Activated B cell treated with CpG ODN at 0.5 μM for 24 hours (primary cell): ENCODE data around the gene DMRTC1. TPM values are rescaled to one million over a fixed set of nuclear protein-coding genes. Genes with fewer than 3 reads are reported as not detected.
"Not testable (repeated sequence)": the region's sequence is repeated elsewhere in the genome, so short reads cannot be mapped to it uniquely, and the experiment has no call there.

ENCODE experiments used
- ATAC-seq: fragments of 200-7000 bp; cut with Tn5 transposase; one replicate; pipeline ENCODE4 v1.10.0; 2021; ENCODE audit warnings: low read depth, mild to moderate bottlenecking, moderate library complexity
- CTCF ChIA-PET: fragments of 350-600 bp; sonication (Branson Sonifier 250); formaldehyde crosslinking; loops from one replicate; lab custom pipeline; 2021; ENCODE audit warnings: antibody characterized with exemption; lab: Charles Lee
- POLR2A ChIA-PET: fragments of 350-600 bp; sonication (Branson Sonifier 250); formaldehyde crosslinking; loops from one replicate; lab custom pipeline; 2021; ENCODE audit warnings: antibody characterized with exemption; lab: Charles Lee
- DNase-seq: peaks from one replicate; pipeline ENCODE4 v3.0.0; 2022
- H3K27ac Mint-ChIP-seq: one replicate; pipeline ENCODE4 v1.8.0; 2020; ENCODE audit warnings: mixed read lengths
- H3K27me3 Mint-ChIP-seq: one replicate; pipeline ENCODE4 v1.8.0; 2021; ENCODE audit warnings: mixed read lengths
- H3K36me3 Mint-ChIP-seq: one replicate; pipeline ENCODE4 v1.8.0; 2021; ENCODE audit warnings: low read depth, mixed read lengths
- H3K4me1 Mint-ChIP-seq: one replicate; pipeline ENCODE4 v1.8.0; 2021; ENCODE audit warnings: mixed read lengths
- H3K4me3 Mint-ChIP-seq: one replicate; pipeline ENCODE4 v1.8.0; 2020; ENCODE audit warnings: mild to moderate bottlenecking, mixed read lengths
- H3K9me3 Mint-ChIP-seq: one replicate; pipeline ENCODE4 v1.8.0; 2020; ENCODE audit warnings: mixed read lengths
- intact Hi-C: fragments of 100-400 bp; cut with micrococcal nuclease; formaldehyde crosslinking; loops from one replicate; pipeline ENCODE4 v1.15.1; 2024
- total RNA-seq: library from RNA; stranded (reverse); gene quantifications from 2 replicates; pipeline ENCODE4 v1.2.3, GENCODE V29; 2022

DMRTC1 gene
- total RNA-seq, result 0.27 and 0.71 TPM in 2 replicates

- H3K27me3 Mint-ChIP-seq, intact Hi-C loops, H3K9me3 Mint-ChIP-seq, H3K4me1 Mint-ChIP-seq, H3K27ac Mint-ChIP-seq, H3K36me3 Mint-ChIP-seq, H3K4me3 Mint-ChIP-seq, DNase-seq, POLR2A ChIA-PET, CTCF ChIA-PET: not testable (repeated sequence)
- ATAC-seq, result peak; percentile 88
These were observed at the start of gene DMRTC1 for GRCh38 chrX:72943819-72944169. DMRTC1 (minus strand) TSS chrX:72943837; CDS start chrX:72875694, 68,143 bp downstream.

DNA sequence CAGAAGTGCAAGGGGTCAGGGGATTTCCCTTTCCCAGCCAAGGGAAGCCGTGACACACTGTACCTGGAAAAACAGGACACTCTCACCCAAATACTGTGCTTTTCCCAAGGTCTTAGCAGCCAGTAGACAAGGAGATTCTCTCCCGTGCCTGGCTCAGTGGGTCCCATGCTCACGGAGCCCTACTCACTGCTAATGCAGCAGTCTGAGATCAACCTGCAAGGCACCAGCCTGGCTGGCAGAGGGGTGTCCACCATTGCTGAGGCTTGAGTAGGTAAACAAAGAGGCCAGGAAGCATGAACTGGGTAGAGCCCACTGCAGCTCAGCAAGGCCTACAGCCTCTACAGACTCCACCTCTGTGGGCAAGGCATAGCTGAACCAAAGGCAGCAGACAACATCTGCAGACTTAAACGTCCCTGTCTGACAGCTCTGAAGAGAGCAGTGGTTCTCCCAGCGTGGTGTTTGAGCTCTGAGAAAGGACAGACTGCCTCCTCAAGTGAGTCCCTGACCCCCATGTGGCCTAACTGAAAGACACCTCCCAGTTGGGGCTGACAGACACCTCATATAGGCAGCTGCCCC lies 37.3 kb upstream of the DMRTC1 start:
- DNase-seq, H3K27me3 Mint-ChIP-seq, CTCF ChIA-PET, H3K4me3 Mint-ChIP-seq, H3K4me1 Mint-ChIP-seq, ATAC-seq, POLR2A ChIA-PET, H3K36me3 Mint-ChIP-seq, intact Hi-C loops, H3K9me3 Mint-ChIP-seq, H3K27ac Mint-ChIP-seq: not testable (repeated sequence)

DNA sequence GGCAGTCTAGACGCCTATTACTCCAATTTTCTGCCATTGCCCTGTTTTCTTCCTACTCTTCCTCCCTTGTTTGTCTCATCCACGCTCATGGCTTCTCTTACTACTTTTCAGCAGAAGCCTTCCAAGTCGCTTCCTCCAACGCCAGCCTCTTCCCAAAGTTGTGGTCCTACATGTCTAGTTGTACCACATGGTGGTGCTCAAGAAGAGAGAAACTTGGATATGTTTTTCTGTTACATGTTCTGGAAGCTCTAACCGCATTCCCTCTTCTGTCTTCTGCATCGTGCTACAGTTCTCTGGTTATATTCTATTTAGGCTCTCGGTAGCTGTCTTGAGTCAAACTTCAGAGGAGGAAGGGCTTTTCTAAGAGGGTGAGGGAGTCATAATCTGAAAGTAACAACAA lies 31.2 kb upstream of the DMRTC1 start:
- H3K4me1 Mint-ChIP-seq, ATAC-seq, DNase-seq, CTCF ChIA-PET, intact Hi-C loops, H3K36me3 Mint-ChIP-seq, H3K27me3 Mint-ChIP-seq, H3K27ac Mint-ChIP-seq, POLR2A ChIA-PET, H3K4me3 Mint-ChIP-seq, H3K9me3 Mint-ChIP-seq: not testable (repeated sequence)

DNA sequence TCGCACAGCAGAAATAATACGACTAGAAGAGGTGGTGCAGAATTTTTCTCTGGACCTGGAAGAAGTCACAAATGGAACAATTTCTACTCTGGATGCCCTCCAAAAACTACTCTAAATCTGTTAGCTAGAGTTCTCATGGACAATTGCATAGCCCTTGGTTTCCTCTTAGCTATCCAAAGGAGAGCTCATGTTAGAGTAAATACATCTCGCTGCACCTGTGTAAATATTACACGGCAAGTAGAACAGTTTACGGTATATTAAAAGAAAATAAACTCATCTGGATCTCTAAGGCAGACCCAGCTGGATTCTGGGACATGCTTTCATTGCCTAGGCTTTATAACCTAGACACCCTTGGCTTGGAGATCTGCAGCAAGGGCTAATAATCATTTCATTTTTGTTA lies 28.2 kb upstream of the DMRTC1 start:
- CTCF ChIA-PET, H3K36me3 Mint-ChIP-seq, H3K27me3 Mint-ChIP-seq, ATAC-seq, H3K4me3 Mint-ChIP-seq, H3K9me3 Mint-ChIP-seq, DNase-seq, H3K27ac Mint-ChIP-seq, POLR2A ChIA-PET, intact Hi-C loops, H3K4me1 Mint-ChIP-seq: not testable (repeated sequence)

DNA sequence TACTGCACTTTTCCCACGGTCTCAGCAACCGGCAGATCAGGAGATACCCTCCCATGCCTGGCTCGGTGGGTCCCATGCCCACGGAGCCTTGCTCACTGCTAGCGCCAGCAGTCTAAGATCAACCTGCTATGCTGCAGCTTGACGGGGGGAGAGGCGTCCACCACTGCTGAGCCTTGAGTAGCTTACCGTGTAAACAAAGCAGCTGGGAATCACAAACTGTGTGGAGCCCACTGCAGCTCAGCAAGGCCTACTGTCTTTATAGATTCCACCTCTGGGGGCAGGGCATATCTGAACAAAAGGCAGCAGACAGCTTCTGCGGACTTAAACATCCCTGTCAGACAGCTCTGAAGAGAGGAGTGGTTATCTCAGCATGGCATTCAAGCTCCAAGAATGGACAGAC lies 16.3 kb upstream of the DMRTC1 start:
- DNase-seq, H3K4me1 Mint-ChIP-seq, H3K27me3 Mint-ChIP-seq, CTCF ChIA-PET, H3K4me3 Mint-ChIP-seq, H3K36me3 Mint-ChIP-seq, H3K9me3 Mint-ChIP-seq, intact Hi-C loops, ATAC-seq, POLR2A ChIA-PET, H3K27ac Mint-ChIP-seq: not testable (repeated sequence)

DNA sequence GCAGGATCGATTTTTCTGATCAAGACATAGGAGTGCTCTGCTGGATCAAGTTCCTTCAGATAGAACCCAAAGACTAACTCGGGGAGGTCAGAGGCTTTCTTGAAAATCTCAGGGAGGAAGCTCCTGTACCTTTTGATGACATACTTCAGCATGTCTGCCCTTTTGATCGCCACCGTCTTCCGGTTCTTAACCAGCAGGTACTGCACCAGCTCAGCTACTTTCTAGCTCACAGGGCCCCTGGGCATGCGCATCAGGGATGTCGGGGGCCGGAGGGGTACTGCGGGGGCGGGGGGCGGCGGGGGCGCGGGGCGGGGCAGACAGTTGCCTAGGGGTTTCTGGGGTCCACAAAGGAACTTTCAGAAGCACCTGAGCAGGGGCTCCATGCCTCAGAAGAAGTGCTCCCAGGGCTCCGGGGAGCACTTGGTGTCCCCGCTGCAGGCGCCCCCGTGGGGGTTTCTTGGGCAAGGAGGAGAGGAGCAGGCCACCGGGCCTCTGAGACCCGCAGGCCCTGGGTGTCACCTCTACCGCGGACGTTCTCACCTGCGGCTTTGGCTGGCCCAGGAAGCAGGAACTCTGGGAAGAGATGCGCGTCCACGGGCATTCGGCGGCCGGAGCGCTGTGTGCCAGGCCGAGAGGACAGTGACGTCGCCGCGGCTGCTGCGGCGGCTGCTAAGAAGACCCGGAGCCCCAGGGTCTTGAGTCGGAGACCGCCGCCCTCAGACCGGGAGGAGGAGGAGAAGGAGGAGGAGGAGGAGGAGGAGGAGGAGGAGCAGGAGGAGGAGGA lies 410 bp downstream of the DMRTC1 start:
- H3K4me1 Mint-ChIP-seq, H3K27ac Mint-ChIP-seq, intact Hi-C loops, H3K9me3 Mint-ChIP-seq, H3K27me3 Mint-ChIP-seq, H3K4me3 Mint-ChIP-seq, CTCF ChIA-PET, H3K36me3 Mint-ChIP-seq, DNase-seq, POLR2A ChIA-PET: not testable (repeated sequence)
- peak; percentile 81 for ATAC-seq

DNA sequence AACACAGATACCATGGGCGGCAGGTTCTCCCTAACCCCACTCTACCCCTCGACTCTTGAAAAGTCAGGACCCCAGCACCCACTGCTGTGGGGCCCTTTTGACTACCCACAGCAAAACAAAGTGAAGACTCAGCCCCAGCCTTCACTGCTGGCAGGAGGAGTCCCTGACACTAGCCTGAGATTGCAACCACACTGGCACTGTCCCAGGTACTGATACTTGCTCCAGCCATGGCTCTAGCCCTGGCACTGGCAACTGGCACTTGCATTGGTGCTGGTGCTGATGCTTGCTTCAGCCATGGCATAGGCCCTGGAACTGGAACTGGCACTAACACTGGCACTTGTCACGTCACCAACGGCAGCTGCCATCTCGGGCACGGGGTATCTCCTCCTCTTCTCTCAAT lies 1.4 kb downstream of the DMRTC1 start:
- POLR2A ChIA-PET, ATAC-seq, H3K4me1 Mint-ChIP-seq, H3K36me3 Mint-ChIP-seq, H3K27me3 Mint-ChIP-seq, DNase-seq, intact Hi-C loops, CTCF ChIA-PET, H3K9me3 Mint-ChIP-seq, H3K27ac Mint-ChIP-seq, H3K4me3 Mint-ChIP-seq: not testable (repeated sequence)

GRCh38 chrX:72937906-72938305 lies 5.7 kb downstream of the DMRTC1 start, which contains the start of gene FAM236A:
FAM236A (plus strand) TSS chrX:72938206; CDS start chrX:72938263, 57 bp downstream.
- H3K27ac Mint-ChIP-seq, ATAC-seq, POLR2A ChIA-PET, H3K9me3 Mint-ChIP-seq, H3K36me3 Mint-ChIP-seq, H3K4me3 Mint-ChIP-seq, H3K27me3 Mint-ChIP-seq, intact Hi-C loops, H3K4me1 Mint-ChIP-seq, DNase-seq, CTCF ChIA-PET: not testable (repeated sequence)

DNA sequence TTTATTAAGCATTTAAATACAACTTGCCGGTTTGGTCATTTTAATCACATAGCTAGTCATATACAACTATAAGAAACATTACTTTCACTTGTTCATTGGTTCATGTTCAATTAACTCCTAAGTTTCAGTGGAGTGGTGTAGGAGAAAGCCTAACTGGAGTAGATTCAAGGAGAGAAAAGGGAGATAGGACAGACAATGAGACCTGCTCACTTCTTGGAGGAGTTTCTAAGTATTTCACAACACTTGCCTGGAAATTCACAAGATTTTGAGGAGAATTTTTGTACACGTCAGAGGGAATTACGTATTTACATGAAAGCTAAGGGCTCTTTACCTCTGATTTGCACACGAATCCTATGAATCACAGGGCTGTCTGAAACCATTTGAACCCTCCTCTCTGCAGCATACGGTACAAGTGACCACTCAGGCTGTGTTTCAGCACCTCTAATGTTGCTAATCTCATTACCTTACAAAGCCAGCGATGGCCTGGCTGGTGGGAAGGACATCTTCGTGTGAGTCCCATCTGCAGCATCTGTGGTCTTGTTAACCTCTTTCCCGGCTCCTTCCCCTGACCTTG lies 6.7 kb downstream of the DMRTC1 start:
- intact Hi-C loops, H3K36me3 Mint-ChIP-seq, H3K4me1 Mint-ChIP-seq, POLR2A ChIA-PET, CTCF ChIA-PET, DNase-seq, H3K27me3 Mint-ChIP-seq, ATAC-seq, H3K9me3 Mint-ChIP-seq, H3K4me3 Mint-ChIP-seq, H3K27ac Mint-ChIP-seq: not testable (repeated sequence)

DNA sequence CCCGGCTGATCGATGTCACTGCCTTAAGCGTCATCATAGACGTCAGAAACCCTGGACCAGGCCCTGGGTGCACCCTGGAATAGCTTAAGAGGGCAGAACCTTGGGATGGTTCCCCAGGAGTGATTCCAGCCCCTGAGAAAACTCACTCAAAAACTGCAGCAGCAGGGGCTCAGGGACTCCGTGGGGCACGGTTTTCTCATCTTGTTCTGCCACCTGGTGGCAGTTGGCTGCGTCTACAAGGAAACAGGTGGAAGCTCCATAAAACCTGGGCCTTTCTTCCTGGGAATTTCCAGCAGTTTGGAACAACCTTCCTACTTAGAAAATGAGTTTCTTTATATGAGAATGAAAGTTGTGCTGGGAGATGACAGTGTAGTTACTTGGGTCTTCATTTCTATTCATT lies 7.2 kb downstream of the DMRTC1 start:
- ATAC-seq, H3K9me3 Mint-ChIP-seq, H3K4me3 Mint-ChIP-seq, POLR2A ChIA-PET, H3K27me3 Mint-ChIP-seq, DNase-seq, CTCF ChIA-PET, intact Hi-C loops, H3K36me3 Mint-ChIP-seq, H3K4me1 Mint-ChIP-seq, H3K27ac Mint-ChIP-seq: not testable (repeated sequence)

DNA sequence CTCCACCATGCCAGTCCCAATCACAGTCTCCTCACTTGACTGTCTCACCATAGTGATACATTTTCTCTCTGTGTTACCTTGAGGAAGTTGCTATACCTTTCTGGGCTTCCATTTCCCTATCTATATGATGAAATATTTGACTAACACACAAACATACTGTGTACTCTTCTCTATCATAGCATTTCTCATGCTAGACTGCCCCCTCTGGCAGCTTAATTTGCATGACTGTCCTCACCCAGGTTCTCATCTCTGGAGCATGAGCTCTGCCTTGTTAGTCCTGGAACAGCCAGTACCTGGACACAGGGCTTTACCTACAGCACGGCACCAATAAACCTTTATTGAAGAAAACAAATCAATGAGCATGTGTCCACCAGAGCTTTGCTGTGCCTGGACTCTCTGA lies 11.4 kb downstream of the DMRTC1 start:
- DNase-seq, intact Hi-C loops, H3K4me3 Mint-ChIP-seq, ATAC-seq, H3K27ac Mint-ChIP-seq, H3K4me1 Mint-ChIP-seq, H3K9me3 Mint-ChIP-seq, POLR2A ChIA-PET, H3K36me3 Mint-ChIP-seq, H3K27me3 Mint-ChIP-seq, CTCF ChIA-PET: not testable (repeated sequence)

DNA sequence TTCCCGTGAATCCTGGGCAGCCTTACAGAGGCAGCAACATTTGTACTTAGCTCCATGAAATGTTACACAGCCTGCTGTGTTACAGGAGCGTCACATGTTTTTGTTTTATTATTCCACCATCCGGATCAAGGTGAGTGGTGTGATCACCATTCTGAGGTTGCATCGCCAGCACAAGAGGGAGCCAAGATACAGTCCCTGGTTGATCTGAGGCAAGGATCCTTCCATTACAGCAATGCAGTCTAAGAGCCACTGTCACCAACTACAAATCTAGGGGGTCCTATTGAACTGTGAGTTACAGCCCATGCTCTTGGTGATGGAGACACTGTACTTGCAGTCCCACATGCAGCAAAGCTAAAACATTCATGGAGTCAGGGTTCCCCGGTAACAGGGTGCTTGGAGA lies 27.5 kb downstream of the DMRTC1 start:
- H3K4me3 Mint-ChIP-seq, POLR2A ChIA-PET, H3K4me1 Mint-ChIP-seq, intact Hi-C loops, H3K36me3 Mint-ChIP-seq, H3K27ac Mint-ChIP-seq, H3K9me3 Mint-ChIP-seq, H3K27me3 Mint-ChIP-seq, CTCF ChIA-PET, ATAC-seq, DNase-seq: not testable (repeated sequence)
